OCI-M2 (cell line): ENCODE measurements around the gene ATP2A2.

ENCODE experiments used
- DNase-seq: peaks from one replicate; lab custom pipeline; 2025; ENCODE audit not compliant: unreplicated experiment; lab: John Stamatoyannopoulos, UW

ATP2A2 gene

GRCh38 chr12:110289044-110289710, 8.1 kb downstream of the ATP2A2 start:
- DNase-seq = no peak

DNA sequence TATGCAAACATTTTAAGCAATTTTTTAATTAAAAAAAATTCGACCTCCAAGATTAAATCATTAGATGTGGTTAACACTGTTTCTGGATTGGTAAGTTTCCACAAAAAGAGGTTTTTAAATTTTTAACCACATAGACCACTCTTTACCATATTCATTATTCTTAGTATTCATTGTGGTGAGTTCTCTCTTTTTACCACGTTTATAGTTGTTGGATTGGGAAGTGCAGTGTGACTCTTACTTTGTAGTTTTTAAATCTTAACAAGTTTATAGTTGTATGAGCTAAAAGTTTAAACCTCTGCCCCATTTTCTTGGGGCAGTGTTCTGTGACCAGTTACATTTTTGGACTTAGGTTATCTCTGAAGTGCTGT, 8.6 kb downstream of the ATP2A2 start:
- no peak for DNase-seq

GRCh38 chr12:110301065-110301806, 20.2 kb downstream of the ATP2A2 start:
- DNase-seq = no peak

DNA sequence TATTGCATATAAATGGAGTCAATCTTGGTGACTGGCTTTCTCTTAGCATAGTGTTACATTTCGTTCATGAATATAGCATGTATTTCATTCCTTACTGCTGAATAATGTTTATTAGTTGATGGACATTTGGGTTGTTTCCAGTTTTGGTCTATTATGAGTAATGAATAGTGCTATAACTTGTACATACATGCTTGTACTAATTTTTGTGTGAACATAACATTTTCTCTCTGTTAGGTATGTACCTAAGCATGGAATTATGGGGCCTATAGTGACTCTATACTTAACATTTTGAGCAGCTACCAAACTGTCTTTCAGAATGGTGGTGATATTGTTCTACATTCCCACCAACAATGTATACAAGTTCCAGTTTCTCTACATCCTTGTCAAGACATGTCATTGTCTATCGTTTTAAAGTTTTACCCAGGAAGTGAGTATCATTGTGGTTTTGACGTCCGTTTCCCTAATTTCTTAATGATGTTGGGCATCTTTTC, 23.1 kb downstream of the ATP2A2 start:
- no peak for DNase-seq

GRCh38 chr12:110307372-110307771, 26.3 kb downstream of the ATP2A2 start:
- DNase-seq = no peak

DNA sequence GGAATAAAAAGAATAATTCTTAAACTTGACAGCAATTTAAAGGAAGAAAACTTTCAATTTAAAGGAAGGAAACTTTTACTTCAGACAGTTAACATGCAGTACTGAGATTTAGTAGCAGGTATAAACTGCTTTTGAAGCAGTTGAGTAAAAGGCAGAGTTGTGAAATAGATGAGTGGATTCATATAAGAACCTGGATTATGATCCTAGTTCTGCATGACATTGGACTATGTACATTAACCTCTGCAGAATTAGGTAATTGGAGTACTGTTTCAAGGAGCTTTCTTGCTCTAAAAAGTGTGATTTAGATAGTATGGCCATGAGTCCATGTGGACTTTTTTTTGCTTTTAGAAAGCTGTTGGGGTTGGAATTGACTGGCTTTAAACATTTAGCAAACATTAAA, 29.7 kb downstream of the ATP2A2 start:
- no peak for DNase-seq

DNA sequence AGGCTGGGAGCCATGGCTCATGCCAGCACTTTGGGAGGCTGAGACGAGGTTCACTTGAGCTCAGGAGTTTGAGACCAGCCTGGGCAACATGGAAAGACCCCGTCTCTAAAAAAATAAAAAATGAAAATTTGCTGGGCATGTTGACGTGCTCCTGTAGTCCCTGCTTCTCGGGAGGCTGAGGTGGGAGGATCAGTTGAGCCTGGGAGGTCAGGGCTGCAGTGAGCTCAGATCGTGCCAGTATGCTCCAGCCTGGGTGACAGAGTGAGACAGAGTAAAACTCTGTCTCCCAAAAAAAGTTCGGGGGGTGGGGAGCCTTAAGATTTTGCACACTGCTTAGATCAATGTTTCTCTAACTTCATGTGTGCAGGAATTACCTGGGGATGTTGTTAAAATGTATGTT, 30.9 kb downstream of the ATP2A2 start:
- DNase-seq = no peak

- no peak for DNase-seq
Measured at GRCh38 chr12:110312581-110313360, 31.7 kb downstream of the ATP2A2 start.

- DNase-seq = no peak
Measured at GRCh38 chr12:110314308-110314707, 33.3 kb downstream of the ATP2A2 start.

DNA sequence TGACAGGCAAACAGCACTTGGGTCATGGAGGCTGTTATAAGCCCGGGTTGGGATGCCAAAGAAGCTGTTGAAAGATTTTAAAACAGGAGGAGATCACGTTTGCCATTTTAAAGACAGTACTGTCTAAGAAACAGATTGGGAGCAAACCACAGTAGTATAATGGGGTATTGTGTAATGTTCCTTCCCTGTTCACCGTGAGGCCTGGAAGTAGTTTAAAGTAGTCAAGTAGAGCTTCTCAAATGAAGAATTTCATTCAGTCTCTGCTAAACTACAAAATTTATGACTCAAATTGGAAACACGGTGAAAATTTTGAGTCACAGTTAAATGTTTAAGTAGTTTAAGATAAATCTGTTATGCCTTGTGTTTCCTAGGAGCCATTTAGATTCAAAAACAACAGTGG, 35.8 kb downstream of the ATP2A2 start:
- DNase-seq = no peak

- DNase-seq = no peak
Measured at GRCh38 chr12:110317911-110318310, 36.9 kb downstream of the ATP2A2 start.

- no peak for DNase-seq
Measured at GRCh38 chr12:110320550-110320949, 39.5 kb downstream of the ATP2A2 start.

GRCh38 chr12:110329710-110330109, 48.7 kb downstream of the ATP2A2 start:
- DNase-seq = no peak

DNA sequence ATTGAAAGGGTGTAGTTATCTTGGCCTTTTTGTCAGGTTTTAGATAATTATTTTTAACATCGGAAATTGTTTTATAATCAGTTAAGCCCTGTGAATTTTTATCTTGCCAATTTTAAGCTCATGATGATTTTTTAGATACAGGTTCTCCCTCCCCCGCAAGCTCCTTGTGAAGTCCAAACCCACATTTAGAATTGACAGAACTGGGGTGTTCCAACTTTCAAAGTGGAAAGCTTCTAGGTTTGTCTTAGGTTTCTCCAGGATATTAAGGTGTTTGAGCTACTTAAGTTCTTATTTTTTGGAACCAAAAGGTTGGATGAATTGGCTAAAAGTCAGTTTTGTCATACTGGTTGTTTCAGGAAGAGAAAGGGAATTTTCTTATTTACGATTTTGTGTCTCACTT, 49.1 kb downstream of the ATP2A2 start:
- DNase-seq = no peak

GRCh38 chr12:110330544-110330943, 49.5 kb downstream of the ATP2A2 start:
- no peak for DNase-seq

DNA sequence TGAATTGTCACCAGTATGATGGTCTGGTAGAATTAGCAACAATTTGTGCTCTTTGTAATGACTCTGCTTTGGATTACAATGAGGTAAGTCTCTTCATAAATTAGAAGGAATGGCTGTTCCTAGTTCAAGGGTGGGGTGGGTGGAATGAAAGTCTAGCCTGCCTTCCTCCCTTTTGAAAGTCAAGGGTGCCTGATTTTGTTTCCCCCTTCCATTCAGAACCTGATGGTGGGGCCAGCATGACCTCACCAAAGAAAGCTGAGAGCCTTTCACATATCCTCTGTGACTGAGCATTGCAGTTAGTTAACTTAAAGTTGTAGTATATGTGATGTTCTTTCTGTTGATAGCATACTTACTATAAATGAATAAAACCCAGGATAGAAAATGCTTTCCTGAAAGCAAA, 52.2 kb downstream of the ATP2A2 start:
- DNase-seq = no peak

DNA sequence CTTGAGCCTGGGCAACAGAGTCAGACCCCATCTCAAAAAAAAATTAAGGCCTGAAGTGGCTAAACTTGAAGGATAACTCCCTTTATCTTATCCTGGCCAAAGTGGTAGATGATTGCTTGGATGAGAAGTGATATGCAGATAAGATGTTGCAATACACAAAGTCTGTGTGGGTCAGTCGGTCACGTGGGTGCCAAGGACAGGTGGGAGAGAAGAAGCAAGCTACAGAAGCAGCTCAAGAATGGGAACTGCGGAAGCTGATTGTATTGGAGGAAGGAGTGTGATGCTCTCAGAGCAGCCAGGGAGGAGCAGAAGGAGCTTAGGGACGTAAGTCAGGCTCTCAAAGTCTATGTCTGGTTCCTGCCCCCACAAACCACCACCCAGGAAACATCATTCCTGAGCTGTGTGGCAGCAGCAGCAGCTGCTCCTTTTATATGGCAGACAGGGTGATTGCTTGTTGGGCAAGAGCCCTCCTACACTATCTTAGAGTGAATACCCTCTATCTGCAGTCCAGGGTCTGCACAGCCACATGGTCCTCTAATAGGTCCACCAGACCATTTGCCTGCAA, 54.5 kb downstream of the ATP2A2 start:
- no peak for DNase-seq

DNA sequence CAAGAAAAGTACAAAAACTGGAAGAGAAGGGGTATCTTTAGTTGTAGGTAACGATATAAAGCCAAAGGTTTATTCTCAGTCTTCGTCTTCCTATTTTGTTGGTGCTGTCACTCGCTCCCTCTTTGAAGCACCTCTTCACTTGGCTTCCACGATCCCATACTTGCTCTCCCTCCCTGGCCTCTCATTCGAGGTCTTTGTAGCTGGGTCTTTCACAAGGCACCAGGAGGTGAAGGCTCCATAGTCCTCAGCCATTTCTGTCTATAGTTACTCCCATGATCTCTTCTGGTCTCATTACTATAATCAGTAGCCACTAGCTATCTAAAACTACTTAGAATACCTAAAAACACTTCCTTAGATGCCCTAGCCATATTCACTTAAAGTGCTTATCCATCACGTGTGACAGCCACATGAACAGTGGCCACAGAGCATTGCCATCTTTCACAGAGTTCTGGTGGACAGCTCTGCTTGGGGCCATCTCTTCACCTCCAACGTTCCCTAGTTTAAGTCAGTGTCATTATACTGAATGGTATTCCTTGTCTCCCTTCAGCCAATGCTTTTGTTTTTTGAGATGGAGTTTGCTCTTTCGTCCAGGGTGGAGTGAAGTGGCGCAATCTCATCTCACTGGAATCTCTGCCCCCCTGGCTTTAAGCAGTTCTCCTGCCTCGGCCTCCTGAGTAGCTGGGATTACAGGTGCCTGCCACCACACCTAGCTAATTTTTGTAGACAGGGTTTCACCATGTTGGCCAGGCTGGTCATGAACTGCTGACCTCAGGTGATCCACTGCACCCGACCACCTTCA, 57.1 kb downstream of the ATP2A2 start:
- no peak for DNase-seq

- DNase-seq = no peak
Measured at GRCh38 chr12:110338754-110339153, 57.7 kb downstream of the ATP2A2 start.

- no peak for DNase-seq
Measured at GRCh38 chr12:110339184-110339952, 58.3 kb downstream of the ATP2A2 start.
